SK-N-SH (cell line): ENCODE data around the gene TARS3. TPM values are rescaled to one million over a fixed set of nuclear protein-coding genes. Genes with fewer than 3 reads are reported as not detected.

ENCODE experiments used
- CTCF ChIA-PET: fragments of 300-600, 350-600 bp; formaldehyde crosslinking; extraction: SDS; loops from one replicate; lab custom pipeline; 2021; lab: Yijun Ruan, JAX
- POLR2A ChIA-PET: fragments of 350-600 bp; sonication (Branson Sonifier 250); formaldehyde crosslinking; extraction: SDS; loops from one replicate; lab custom pipeline; 2020; ENCODE audit warnings: antibody characterized with exemption, inconsistent platforms; lab: Yijun Ruan, JAX
- DNase-seq: peaks from one replicate; pipeline ENCODE4 v3.0.0; 2012
- H2AFZ ChIP-seq: fragments of 200-600 bp; sonication (generic); 2 replicates; pipeline ENCODE4 v1.8.1; 2016; ENCODE audit warnings: antibody characterized with exemption, mild to moderate bottlenecking, low read depth
- H3F3A ChIP-seq: fragments of 200-600 bp; sonication (generic); replicated peaks from 2 replicates; pipeline ENCODE3; 2016; ENCODE audit warnings: antibody characterized with exemption, mild to moderate bottlenecking; ENCODE audit not compliant: insufficient read depth
- H3K27ac ChIP-seq, 2 experiments: fragments of 200-500 bp in 1 of 2; fragments of 200-600 bp in 1 of 2; sonication (Bioruptor generic) in 1 of 2; sonication (generic), shearing (Covaris generic) in 1 of 2; 2 replicates each; pipeline versions ENCODE4 v1.5.1 to v1.6.1; 2014 to 2016; ENCODE audit warnings: low read depth in 2 of 2, inconsistent platforms in 1 of 2, low read length in 1 of 2, mild to moderate bottlenecking in 1 of 2, mixed read lengths in 1 of 2
- H3K27me3 ChIP-seq: fragments of 200-600 bp; sonication (generic), shearing (Covaris generic); 2 replicates; pipeline ENCODE4 v1.6.1; 2016; ENCODE audit warnings: mixed run types; ENCODE audit not compliant: insufficient read depth
- H3K36me3 ChIP-seq, 2 experiments: fragments of 200-500 bp in 1 of 2; fragments of 200-600 bp in 1 of 2; sonication (Bioruptor generic) in 1 of 2; sonication (generic) in 1 of 2; replicated peaks in 1 of 2; 2 replicates each; pipeline versions ENCODE3 to v1.5.1; 2014 to 2016; ENCODE audit warnings: low read length in 1 of 2, mild to moderate bottlenecking in 1 of 2; ENCODE audit not compliant: insufficient read depth in 2 of 2, control insufficient read depth in 1 of 2
- H3K4me1 ChIP-seq, 2 experiments: fragments of 200-500 bp in 1 of 2; fragments of 200-600 bp in 1 of 2; sonication (Bioruptor generic) in 1 of 2; sonication (generic), shearing (Covaris generic) in 1 of 2; 2 replicates each; pipeline versions ENCODE4 v1.5.1 to v1.6.1; 2014 to 2016; ENCODE audit warnings: low read depth in 1 of 2, low read length in 1 of 2, mixed run types in 1 of 2; ENCODE audit not compliant: insufficient read depth in 2 of 2, control insufficient read depth in 1 of 2
- H3K4me2 ChIP-seq: fragments of 200-600 bp; sonication (generic), shearing (Covaris generic); 2 replicates; pipeline ENCODE4 v1.6.1; 2017; ENCODE audit warnings: mixed run types
- H3K4me3 ChIP-seq, 2 experiments: fragments of 200-500 bp in 1 of 2; fragments of 200-600 bp in 1 of 2; sonication (Bioruptor generic) in 1 of 2; sonication (generic), shearing (Covaris generic) in 1 of 2; 2 replicates each; pipeline versions ENCODE4 v1.5.1 to v1.8.1; 2014 to 2016; ENCODE audit warnings: low read depth in 2 of 2, inconsistent platforms in 1 of 2, low read length in 1 of 2, mild to moderate bottlenecking in 1 of 2, mixed read lengths in 1 of 2, moderate library complexity in 1 of 2
- H3K79me2 ChIP-seq: fragments of 200-600 bp; sonication (generic); 2 replicates; pipeline ENCODE4 v1.8.1; 2017; ENCODE audit warnings: mild to moderate bottlenecking; ENCODE audit not compliant: insufficient read depth
- H3K9ac ChIP-seq: fragments of 200-600 bp; sonication (generic); 2 replicates; pipeline ENCODE4 v1.6.1; 2017; ENCODE audit warnings: mixed run types
- H3K9me2 ChIP-seq: fragments of 200-600 bp; sonication (generic); 2 replicates; pipeline ENCODE4 v1.6.1; 2017; ENCODE audit warnings: mixed run types
- H3K9me3 ChIP-seq: fragments of 200-600 bp; sonication (generic); 2 replicates; pipeline ENCODE4 v1.6.1; 2017; ENCODE audit warnings: mixed run types, mild to moderate bottlenecking, moderate library complexity
- H4K20me1 ChIP-seq: fragments of 200-600 bp; sonication (generic); 2 replicates; pipeline ENCODE4 v1.6.1; 2017; ENCODE audit warnings: mild to moderate bottlenecking, mixed run types; ENCODE audit not compliant: insufficient read depth
- CHD2 ChIP-seq: fragments of 150-350 bp; IDR thresholded peaks from 2 replicates; pipeline ENCODE4 v1.6.1; 2018; ENCODE audit warnings: low read length; ENCODE audit not compliant: partially characterized antibody
- CTCF ChIP-seq: fragments of 200-600 bp; sonication (generic); IDR thresholded peaks from 2 replicates; pipeline ENCODE4 v1.6.1; 2017; ENCODE audit warnings: antibody characterized with exemption, mild to moderate bottlenecking, moderate library complexity
- EZH2phosphoT487 ChIP-seq: fragments of 200-600 bp; sonication (generic); IDR thresholded peaks from 2 replicates; pipeline ENCODE4 v1.6.1; 2017; ENCODE audit warnings: low read depth, mixed run types, mild to moderate bottlenecking, antibody characterized with exemption, moderate library complexity, borderline replicate concordance
- FOXJ3 ChIP-seq: sonication (generic); formaldehyde crosslinking; IDR thresholded peaks from 2 replicates; pipeline ENCODE4 v1.5.1; 2020; ENCODE audit warnings: mild to moderate bottlenecking, missing genetic modification reagents
- GABPA ChIP-seq: IDR thresholded peaks from 2 replicates; pipeline ENCODE4 v1.4.0; 2012; ENCODE audit warnings: low read depth, mild to moderate bottlenecking
- GATA2 ChIP-seq: sonication (generic); formaldehyde crosslinking; IDR thresholded peaks from 2 replicates; pipeline ENCODE4 v1.5.0; 2020; ENCODE audit warnings: mild to moderate bottlenecking, missing genetic modification reagents
- JUND ChIP-seq: IDR thresholded peaks from 2 replicates; pipeline ENCODE4 v1.4.0; 2012
- MAX ChIP-seq: IDR thresholded peaks from 2 replicates; pipeline ENCODE4 v1.4.0; 2012; ENCODE audit warnings: low read depth
- MEF2A ChIP-seq: IDR thresholded peaks from 2 replicates; pipeline ENCODE4 v1.4.0; 2012; ENCODE audit warnings: low read depth, borderline replicate concordance
- NFIC ChIP-seq: IDR thresholded peaks from 2 replicates; pipeline ENCODE4 v1.4.0; 2012; ENCODE audit warnings: borderline replicate concordance
- PBX3 ChIP-seq: IDR thresholded peaks from 2 replicates; pipeline ENCODE4; 2012
- REST ChIP-seq: IDR thresholded peaks from 2 replicates; pipeline ENCODE4 v1.6.1; 2012; ENCODE audit warnings: mild to moderate bottlenecking, low read depth, low read length, moderate library complexity
- RFX5 ChIP-seq: IDR thresholded peaks from 2 replicates; pipeline ENCODE4 v1.6.1; 2012; ENCODE audit warnings: mild to moderate bottlenecking, improper control_type of control experiment, low read length
- SIN3A ChIP-seq: IDR thresholded peaks from 2 replicates; pipeline ENCODE4 v1.6.1; 2012; ENCODE audit warnings: low read depth, mild to moderate bottlenecking, low read length, moderate library complexity, borderline replicate concordance
- TCF12 ChIP-seq: IDR thresholded peaks from 2 replicates; pipeline ENCODE4 v1.4.0; 2012
- TEAD4 ChIP-seq: IDR thresholded peaks from 2 replicates; pipeline ENCODE4 v1.4.0; 2012; ENCODE audit warnings: mild to moderate bottlenecking, borderline replicate concordance; ENCODE audit not compliant: insufficient read depth
- USF2 ChIP-seq: fragments of 150-350 bp; IDR thresholded peaks from 2 replicates; pipeline ENCODE4 v1.6.1; 2017; ENCODE audit warnings: antibody characterized with exemption, low read length, low read depth, borderline replicate concordance
- WGBS: methylation state at CpG from one replicate; pipeline ENCODE4 v1.1.6; 2017; ENCODE audit warnings: low lambda C conversion rate; 5-methylcytosine and 5-hydroxymethylcytosine counted together
- polyA plus RNA-seq, 3 experiments: library from polyadenylated mRNA; depleted of rRNA; stranded (reverse); fragments of >200 nt; gene quantifications; 2 replicates each; pipeline ENCODE4 v1.2.3, GENCODE V29; 2012
- small RNA-seq, 7 experiments: library from RNA; depleted of rRNA; stranded (forward); fragments of <200 nt; gene quantifications; one replicate each; pipeline ENCODE3, GENCODE V24; 2012

Gene TARS3
- polyA plus RNA-seq, 1 of the 3 experiments (the other 2 are of a cell fraction) = 3.5 TPM

GRCh38 chr15:101604124-101604874 lies 120.0 kb downstream of the TARS3 start:
- Histone ChIP-seq H3F3A (no peaks in the 10 kb centered on the region), H3K9ac (no peak overlapping the region), H3K4me2 (no peak overlapping the region), H3K4me1 (no peaks in the 10 kb centered on the region; a peak in 1 of 4 replicates), H2AFZ (no peak overlapping the region), H3K9me2 (no peaks in the 10 kb centered on the region), H3K4me3 (no peak overlapping the region), H3K27me3 (no peaks in the 10 kb centered on the region), H3K36me3 (no peaks in the 10 kb centered on the region), H3K27ac (no peak overlapping the region), H3K79me2 (no peaks in the 10 kb centered on the region), H4K20me1 (no peaks in the 10 kb centered on the region)
- DNase-seq = no peak
- 53% methylated on average over 4 of the region's 4 CpGs for WGBS
- TF ChIP-seq NFIC (no peak), GATA2 (CRISPR knock-in tag) (no peak), MEF2A (no peak), PBX3 (no peak), REST (no peak), GABPA (no peak), TEAD4 (no peak), JUND (no peak), CTCF (no peak), MAX (no peak), EZH2phosphoT487 (no peak), RFX5 (no peak), SIN3A (no peak), USF2 (no peak), FOXJ3 (no peak), TCF12 (no peak), CHD2 (no peak)
- TF ChIP-seq, all 33 proteins: peak for 0
- POLR2A ChIA-PET = no interaction called here
- CTCF ChIA-PET = no interaction called here
- H3K9me3 ChIP-seq = no peaks in the 10 kb centered on the region

Small RNA genes within 50 kb of the gene (small RNA-seq; reads per million reads assigned to genes)
- gene RN7SL209P = 0 reads per million in 7 experiments
- gene RNU6-807P = 0 reads per million in 7 experiments

Other genes starting within 250 kb of the TARS3 start
- 0.03 and 0.10 TPM in 2 replicates for gene PCSK6, start 234.8 kb downstream of the TARS3 start, polyA plus RNA-seq (2012; rRNA removed)
- 71.6 and 73.3 TPM in 2 replicates for gene TM2D3, start 72.1 kb downstream of the TARS3 start, polyA plus RNA-seq (2012; rRNA removed)
- not detected in 2 replicates for gene OR4F6, start 79.0 kb upstream of the TARS3 start, polyA plus RNA-seq (2012; rRNA removed)
- gene OR4F15, start 87.7 kb upstream of the TARS3 start, polyA plus RNA-seq (2012; rRNA removed) = not detected in 2 replicates